NCI-H1417 treated with DMSO at 0.1 percent for 48 hours (cell line): Measurements from ENCODE around the gene AGPAT1.
"Not testable (repeated sequence)": the region's sequence is repeated elsewhere in the genome, so short reads cannot be mapped to it uniquely, and the experiment has no call there.

Experiments used
- DNase-seq: peaks from one replicate; lab custom pipeline; 2025; lab: John Stamatoyannopoulos, UW

The AGPAT1 gene

GRCh38 chr6:32148289-32149091 is 27.4 kb downstream of the AGPAT1 start:
- no peak for DNase-seq

DNA sequence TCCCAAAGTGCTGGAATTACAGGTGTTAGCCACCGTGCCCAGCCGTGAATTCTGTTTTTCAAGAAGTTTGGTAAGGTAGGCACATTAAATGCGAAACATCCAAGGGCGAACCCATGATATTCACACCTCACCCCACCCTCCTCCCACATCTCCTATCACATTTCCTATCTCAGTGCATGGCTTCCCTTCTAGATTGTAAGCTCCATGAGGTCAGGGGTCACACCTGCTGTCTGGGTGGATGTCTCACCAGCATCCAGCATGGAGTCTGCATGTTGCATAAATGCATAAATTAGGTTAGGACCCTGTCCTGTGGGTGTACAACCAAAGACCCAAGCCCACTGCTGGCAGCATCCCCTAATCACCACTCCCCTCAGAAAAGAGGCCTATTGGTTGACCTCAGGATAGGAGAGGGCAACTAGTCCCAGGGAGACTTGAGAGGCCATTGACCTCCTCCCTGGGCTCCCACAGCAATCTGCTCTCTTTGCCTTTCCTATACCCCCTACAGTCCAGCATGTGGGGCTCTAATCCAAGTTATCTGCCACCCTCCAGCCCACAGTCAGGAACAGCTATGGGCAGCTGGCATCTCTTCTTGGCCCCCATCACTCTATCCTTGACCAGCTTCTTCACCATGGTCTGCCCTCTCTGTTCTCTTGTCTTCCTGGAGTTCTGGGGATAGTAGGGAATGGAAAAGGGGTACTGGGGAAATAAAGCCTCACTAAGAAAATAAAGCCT is 28.3 kb downstream of the AGPAT1 start:
- no peak for DNase-seq

- DNase-seq = no peak
Measured at GRCh38 chr6:32146687-32147086, 29.2 kb downstream of the AGPAT1 start.

- no peak for DNase-seq
Measured at GRCh38 chr6:32146287-32146686, 29.6 kb downstream of the AGPAT1 start.

GRCh38 chr6:32144238-32144637 is 31.6 kb downstream of the AGPAT1 start:
- DNase-seq = not testable (repeated sequence)

- no peak for DNase-seq
Measured at GRCh38 chr6:32140420-32141046, 35.4 kb downstream of the AGPAT1 start.

GRCh38 chr6:32139590-32139989 is 36.3 kb downstream of the AGPAT1 start:
- no peak for DNase-seq

GRCh38 chr6:32137454-32137853 is 38.4 kb downstream of the AGPAT1 start:
- DNase-seq = no peak

DNA sequence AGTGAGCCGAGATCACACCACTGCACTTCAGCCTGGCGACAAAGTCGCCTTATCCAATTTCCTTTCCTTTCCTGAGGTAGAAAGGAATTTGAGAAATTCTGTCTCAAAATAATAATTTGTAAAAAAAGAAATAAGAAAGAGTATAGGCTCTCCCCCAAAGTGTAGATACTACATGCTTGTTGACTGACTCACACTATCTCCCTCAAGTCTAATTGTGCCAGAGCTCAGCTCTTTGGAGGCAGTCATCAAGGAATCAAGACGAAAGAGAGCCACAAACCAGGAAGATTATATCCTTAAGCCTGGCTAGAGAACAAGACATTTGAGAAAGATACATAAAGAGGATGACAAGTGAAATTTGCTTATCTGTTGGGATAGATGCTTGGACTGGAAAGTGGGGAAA is 42.1 kb downstream of the AGPAT1 start:
- no peak for DNase-seq

DNA sequence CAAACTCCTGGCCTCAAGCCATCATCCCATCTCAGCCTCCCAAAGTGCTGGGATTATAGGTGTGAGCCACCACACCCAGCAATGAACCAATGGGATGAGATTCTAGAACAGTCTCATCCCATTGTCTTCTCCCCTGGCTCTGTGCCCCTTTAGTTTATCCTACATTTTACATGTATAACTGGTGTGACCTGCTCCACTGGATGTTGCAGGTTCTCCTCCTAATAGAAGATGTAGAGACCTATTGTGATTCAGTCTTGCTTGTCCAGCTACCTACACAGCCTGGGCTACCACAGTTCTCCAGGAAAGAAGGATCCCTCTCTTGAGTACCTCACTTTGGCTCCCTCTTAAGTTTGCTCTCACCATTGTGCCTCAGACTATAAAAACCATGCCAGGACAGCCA is 43.8 kb downstream of the AGPAT1 start:
- DNase-seq = no peak

- DNase-seq = no peak
Measured at GRCh38 chr6:32131439-32131948, 44.4 kb downstream of the AGPAT1 start.

- no peak for DNase-seq
Measured at GRCh38 chr6:32129297-32130088, 46.4 kb downstream of the AGPAT1 start.

DNA sequence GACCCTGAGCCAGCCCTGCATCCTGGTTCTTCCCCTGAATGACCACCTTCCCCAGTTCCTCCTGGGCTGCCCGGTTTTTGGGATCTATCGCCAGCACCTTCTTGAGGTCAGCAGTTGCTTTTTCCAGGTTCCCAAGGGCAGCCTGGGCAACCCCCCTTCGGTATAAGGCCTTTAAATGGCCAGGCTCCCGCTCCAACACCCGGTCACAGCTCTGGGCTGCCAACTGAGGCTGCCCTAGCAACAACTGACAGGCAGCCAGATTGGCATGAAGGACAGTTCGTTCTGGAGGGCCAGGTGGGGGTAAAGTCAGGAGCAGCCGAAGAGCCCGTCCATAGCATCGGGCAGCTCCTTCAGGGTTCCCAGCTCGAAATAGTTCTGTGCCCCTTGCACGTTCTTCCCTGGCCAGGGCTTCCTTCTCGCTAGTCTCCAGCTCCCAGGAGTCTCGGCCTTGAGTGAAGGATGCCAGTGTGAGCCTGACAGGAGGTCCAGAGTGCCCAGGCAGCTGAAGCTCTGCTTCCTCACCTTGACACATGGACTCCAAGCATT is 47.1 kb downstream of the AGPAT1 start:
- no peak for DNase-seq

- DNase-seq = peak; percentile 93
Measured at GRCh38 chr6:32127717-32128592, 47.9 kb downstream of the AGPAT1 start, which contains the start of gene ATF6B. ATF6B (minus strand) TSS chr6:32128246; CDS start chr6:32128207, 39 bp downstream.

GRCh38 chr6:32127409-32127716 is 48.5 kb downstream of the AGPAT1 start:
- DNase-seq = no peak

GRCh38 chr6:32126880-32127279 is 49.0 kb downstream of the AGPAT1 start:
- no peak for DNase-seq

GRCh38 chr6:32123681-32124080 is 52.2 kb downstream of the AGPAT1 start:
- DNase-seq = no peak

- DNase-seq = no peak
Measured at GRCh38 chr6:32120573-32121059, 55.3 kb downstream of the AGPAT1 start.

GRCh38 chr6:32118782-32119628 is 56.9 kb downstream of the AGPAT1 start:
- no peak for DNase-seq
